HG02571 (cell line): Measurements from ENCODE around the gene HIVEP3.

ENCODE experiments used
- ATAC-seq: cut with Tn5 transposase; IDR thresholded peaks from one replicate; pipeline ENCODE4 v1.9.1; 2021; ENCODE audit warnings: mild to moderate bottlenecking, moderate library complexity; ENCODE audit not compliant: unreplicated experiment

HIVEP3 gene

DNA sequence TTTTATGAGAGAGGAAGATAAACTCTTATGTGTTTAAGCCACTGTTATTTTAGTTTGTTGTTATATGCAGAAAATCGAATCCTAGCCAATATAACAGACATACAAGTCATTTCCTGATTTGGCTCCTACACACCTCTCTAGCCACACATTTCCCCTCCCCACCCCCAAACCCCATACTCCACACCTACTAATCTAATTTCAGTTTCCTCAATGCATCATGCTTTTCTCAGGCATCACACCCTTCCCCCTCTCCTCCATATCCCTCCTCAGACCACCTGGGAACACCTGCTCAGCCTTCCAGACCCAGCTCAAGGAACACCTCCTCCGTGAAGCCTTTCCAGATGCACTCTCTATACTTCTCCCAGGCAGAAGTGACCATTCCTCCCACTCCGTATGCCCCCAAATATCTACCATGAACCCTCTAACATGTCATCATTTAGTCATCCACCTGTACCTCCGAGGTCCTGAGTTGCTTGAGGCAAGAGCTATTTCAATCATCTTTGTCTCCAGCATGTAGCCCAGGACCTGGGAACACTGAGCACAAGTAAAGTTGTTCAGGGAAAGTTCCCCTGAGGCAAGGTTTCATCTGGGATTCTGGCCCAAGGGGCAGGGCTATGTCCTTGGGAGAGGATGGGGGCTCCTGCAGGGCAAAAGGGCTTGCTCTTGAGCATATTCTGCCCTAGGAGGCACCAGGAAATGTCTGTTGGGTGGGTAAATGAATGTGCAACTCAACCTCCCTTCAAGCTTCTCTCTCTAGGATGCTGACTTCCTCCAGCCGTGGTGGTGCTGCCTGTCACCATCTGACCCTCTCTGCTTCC, 126.8 kb downstream of the HIVEP3 start:
- ATAC-seq, result no peak

DNA sequence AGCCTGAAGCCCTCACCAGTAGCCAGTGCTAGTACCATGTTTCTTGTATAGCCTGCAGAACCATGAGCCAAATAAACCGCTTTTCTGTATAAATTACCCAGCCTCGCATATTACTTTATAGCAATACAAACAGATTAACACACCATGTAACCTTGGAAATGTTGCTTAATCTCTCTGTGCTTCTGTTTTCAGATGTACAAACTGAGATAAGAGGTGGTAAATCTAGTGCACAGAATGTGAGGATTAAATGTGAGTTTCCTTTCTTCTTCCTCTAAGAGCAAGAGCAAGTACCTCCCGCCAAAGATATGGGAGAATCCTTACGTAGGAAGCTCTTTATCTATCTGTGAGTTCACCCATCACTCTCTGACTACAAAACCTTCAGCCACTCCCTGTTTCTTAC, 128.4 kb downstream of the HIVEP3 start:
- ATAC-seq, result no peak

- no peak for ATAC-seq
Observed at GRCh38 chr1:41789661-41790330, 128.9 kb downstream of the HIVEP3 start.

GRCh38 chr1:41788427-41788826, 130.3 kb downstream of the HIVEP3 start:
- no peak for ATAC-seq

DNA sequence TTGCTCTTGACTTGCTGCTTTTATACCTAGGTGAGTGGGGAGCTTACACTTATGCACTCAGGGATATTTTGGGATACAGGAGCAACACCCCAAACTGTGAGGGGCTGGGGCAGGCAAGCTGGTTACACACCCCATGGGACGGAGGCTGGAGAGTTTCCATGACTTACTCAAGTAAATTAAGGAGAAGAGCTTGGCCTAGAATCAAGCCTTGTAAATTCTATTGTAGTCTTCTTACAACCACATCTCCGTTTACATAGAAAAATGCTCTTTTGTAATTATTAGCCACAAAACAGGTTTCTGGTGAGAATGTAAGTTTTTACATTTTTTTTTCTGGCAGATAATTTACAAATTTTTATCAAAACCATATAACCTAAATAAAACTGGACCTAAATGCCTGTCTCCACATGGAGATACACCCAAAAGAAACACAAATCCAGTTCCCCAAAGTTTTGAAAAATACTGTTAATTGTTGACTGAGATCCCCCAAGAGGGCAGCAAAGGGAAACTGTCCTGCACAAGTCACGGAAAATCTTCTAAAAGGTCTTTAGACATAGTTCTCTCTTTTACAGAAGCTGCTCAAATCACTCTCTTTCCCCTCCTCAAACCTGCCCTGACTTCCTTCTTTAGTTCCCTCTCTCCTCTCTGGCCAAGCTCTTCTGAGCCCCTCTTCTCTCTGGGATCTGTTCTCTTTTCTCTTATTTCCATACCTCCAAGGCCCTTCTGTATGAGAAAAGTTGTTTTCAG, 134.0 kb downstream of the HIVEP3 start:
- ATAC-seq, result no peak

- ATAC-seq, result no peak
Observed at GRCh38 chr1:41783189-41783639, 135.5 kb downstream of the HIVEP3 start.

GRCh38 chr1:41780916-41781315, 137.8 kb downstream of the HIVEP3 start:
- ATAC-seq, result no peak

DNA sequence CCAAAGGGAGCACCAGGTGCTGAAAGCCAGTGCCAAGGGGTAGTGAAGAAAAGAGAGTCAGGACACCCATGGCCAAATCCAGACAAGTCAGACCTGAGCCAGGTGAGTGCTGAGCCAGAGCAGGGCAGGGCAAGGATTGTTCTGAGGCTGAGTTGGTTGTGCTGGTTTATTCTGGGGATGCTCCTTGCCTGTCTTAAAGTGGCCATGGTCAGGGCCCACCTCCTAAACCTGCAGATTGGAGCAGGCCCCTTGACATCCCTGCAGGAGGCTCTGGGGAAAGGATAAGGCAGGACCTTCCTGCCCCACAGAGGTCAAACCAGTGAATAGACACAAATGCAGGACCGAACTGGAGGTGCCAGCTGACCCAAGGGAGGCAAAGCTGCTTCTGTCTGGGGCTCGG, 138.4 kb downstream of the HIVEP3 start:
- no peak for ATAC-seq

DNA sequence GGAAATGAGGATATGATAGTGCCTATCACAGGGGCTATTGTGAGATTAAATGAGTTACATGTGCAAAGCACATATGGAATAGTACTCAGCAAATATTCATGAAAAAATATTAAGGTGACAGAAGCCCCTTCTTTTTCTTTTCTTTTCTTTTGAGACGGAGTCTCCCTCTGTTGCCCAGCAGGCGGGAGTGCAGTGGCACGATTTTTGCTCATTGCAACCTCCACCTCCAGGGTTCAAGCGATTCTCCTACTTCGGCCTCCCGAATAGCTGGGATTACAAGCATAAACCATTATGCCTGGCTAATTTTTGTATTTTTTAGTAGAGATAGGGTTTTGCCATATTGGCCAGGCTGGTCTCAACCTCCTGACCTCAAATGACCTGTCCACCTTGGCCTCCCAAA, 139.4 kb downstream of the HIVEP3 start:
- ATAC-seq, result no peak

GRCh38 chr1:41777695-41778094, 141.0 kb downstream of the HIVEP3 start:
- no peak for ATAC-seq

DNA sequence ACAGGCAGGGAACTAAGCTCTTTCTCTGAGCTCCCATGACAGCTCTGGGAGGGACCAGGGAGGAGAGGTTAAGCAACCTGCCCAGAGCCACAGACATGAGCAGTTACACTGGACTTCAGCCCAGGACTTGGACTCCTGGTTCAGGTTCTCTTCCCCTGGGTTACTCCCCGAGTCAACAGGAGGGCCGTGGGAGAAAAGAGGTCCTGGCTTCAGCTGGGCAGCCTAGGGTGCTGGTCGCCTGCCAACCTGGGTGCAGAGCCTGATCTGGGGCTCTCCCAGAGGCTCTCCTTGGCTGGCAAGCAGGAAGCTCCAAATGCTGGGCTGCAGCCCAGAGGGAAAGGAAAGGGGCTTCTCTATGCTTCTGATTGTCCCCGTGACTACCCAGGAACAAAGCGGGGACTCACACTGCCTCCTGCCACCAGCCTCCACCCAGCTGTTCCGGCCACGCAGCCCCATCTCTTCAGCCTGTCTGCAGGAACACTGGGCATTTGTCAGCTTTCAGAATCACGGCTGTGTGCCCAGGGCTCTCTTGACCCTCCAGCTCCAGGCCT, 141.8 kb downstream of the HIVEP3 start:
- ATAC-seq, result no peak

DNA sequence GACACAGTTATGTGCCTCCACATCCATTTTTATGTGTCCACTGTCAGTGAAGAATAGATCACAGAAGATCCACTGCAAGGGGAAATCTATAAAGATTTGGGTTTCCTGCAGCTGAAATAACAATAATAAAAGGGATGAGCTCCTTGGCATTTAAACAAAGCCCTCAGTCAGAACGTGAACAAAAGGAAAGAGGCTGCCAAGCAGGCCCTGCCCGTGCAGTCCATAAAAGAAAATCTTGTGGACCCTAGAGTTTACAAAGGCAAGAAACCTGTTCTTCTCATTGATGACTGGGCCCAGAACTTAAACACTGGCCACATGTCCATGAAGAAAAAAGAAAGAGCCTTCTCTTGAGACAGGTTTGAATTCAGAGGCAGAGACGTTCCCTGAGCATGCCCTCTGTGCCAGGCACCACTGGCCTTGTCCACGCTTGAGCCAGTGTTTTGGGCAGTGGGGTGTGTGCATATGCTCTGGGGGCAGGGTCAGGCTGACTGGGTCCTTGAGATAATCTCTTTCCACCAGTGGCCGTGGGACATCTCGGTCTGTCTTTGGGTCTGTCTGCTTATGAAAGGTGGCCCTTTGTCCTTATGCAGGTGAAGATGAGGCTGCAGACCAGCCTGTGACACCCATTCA, 142.7 kb downstream of the HIVEP3 start:
- ATAC-seq, result no peak

- ATAC-seq, result no peak
Observed at GRCh38 chr1:41774471-41774990, 144.2 kb downstream of the HIVEP3 start.

- no peak for ATAC-seq
Observed at GRCh38 chr1:41773842-41774241, 144.9 kb downstream of the HIVEP3 start.

DNA sequence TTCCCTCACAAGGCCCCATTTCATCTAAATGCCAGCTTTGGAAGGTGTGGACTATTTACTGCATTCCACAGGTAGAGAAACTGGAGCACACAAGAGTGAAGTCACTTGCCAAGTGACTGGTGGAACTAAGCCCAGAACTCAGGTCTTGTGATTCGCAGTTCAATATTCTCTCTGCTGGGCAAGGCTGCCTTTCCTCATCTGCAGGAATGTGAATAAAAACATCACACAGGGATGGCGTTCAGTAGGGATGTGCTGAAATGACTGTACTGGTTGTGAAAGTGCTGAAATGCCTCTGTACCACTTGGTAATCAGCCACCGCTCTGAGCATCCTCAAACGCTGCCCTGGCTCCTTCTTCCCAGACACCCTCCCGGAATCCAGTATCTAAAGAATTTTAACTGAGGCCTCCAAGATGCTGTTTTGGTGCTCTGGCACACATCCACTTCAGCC, 145.6 kb downstream of the HIVEP3 start:
- no peak for ATAC-seq

DNA sequence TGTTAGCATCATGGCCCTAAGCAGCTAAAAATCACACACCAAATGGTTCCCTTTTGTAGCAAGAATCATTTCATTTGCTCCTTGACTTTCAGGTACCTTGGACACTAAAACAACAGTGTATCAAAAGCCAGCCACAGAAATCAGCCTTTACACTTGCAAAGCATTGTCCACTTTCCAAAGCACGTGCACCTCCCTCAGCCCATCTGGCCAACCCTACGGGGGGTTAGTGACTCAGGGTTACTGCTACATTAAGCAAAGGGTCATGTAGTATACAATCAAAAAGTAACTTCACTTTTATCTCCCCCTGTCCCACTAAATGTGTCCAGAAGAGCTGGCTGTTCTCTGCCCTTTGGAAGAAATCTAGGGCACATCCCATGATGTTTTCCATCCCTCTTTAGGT, 149.7 kb downstream of the HIVEP3 start:
- ATAC-seq, result no peak

DNA sequence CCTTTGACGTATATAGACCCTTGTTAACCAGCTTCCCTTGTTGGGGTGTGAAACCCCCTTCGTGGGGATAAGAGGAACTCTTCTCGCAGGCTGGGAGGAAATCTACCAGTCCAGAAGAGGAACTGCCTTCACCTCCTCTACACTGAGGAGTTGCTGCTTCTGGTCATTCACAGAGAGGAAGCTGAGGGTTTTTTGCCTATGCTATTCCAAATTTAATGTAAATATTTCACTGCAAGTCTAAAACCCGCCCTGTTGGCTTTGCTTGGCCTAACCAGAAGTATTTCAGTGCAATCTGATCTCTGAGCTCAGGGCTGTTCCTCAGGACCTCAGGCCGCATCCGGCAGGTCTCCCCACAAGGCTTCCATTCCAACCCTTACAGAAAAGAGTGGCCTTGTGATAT, 150.1 kb downstream of the HIVEP3 start:
- ATAC-seq, result no peak

DNA sequence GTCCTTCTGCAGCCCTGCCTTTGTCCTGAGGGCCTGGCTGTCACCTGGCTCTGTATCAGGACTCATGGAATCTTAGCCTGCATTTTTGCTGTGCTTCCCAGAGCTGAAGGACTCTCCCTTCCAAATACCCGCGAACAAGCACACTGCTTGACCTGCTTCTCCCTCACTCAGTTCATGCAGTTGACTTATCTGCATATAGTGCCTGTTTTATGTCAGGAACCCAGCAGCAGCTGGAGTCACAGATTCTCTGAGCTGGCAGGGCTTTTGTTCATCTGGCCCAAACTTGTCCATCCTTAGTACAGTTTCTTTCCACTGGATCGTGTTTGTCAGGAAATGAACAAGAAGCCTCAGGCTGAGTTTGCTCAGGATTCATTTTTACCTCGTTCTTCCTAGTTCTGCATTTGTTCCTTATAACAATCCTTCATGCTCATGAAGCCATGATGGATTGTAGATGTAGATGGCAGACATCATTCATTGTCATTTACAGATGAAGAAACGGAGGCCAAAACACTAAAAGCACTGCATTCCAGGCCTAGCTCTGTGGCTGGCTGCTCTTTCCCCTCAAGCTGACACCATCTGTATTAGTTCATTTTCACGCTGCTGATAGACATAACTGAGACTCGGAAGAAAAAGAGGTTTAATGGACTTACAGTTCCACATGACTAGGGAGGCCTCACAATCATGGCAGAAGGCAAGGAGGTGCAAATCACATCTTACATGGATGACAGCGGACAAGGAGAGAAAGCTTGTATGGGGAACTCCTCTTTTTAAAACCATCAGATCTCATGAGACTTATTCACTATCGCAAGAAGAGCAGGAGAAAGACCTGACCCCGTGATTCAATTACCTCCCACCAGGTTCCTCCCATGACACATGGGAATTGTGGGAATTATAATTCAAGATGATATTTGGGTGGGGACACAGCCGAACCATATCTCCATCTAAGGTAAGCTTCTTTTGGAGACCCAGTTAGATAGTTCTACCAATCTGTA, 150.9 kb downstream of the HIVEP3 start:
- no peak for ATAC-seq

GRCh38 chr1:41766546-41766945, 152.2 kb downstream of the HIVEP3 start:
- ATAC-seq, result no peak
